Inferior parietal cortex (tissue), 1 donor: ENCODE data around the gene HOXA9.

Source experiments
- DNase-seq: peaks from one replicate; pipeline ENCODE4 v3.0.0-alpha.2; 2016; ENCODE audit errors: extremely low spot score

HOXA9 gene

GRCh38 chr7:27164367-27165088 lies 809 bp downstream of the HOXA9 start:
- DNase-seq, result no peak

- DNase-seq, result no peak
Measured at GRCh38 chr7:27164045-27164366, 1.3 kb downstream of the HOXA9 start.

GRCh38 chr7:27163288-27164044 lies 1.9 kb downstream of the HOXA9 start:
- DNase-seq, result no peak

GRCh38 chr7:27162561-27163287 lies 2.6 kb downstream of the HOXA9 start:
- no peak for DNase-seq

- DNase-seq, result no peak
Measured at GRCh38 chr7:27161721-27162560, 3.4 kb downstream of the HOXA9 start.

GRCh38 chr7:27161214-27161720 lies 4.1 kb downstream of the HOXA9 start:
- no peak for DNase-seq

- peak; percentile 80 for DNase-seq
Measured at GRCh38 chr7:27160546-27161213, 4.7 kb downstream of the HOXA9 start.

GRCh38 chr7:27160145-27160545 lies 5.2 kb downstream of the HOXA9 start:
- DNase-seq, result no peak

- no peak for DNase-seq
Measured at GRCh38 chr7:27159266-27160144, 5.8 kb downstream of the HOXA9 start.

- DNase-seq, result no peak
Measured at GRCh38 chr7:27158436-27159265, 6.7 kb downstream of the HOXA9 start.

GRCh38 chr7:27157702-27158431 lies 7.5 kb downstream of the HOXA9 start:
- no peak for DNase-seq

GRCh38 chr7:27156916-27157701 lies 8.2 kb downstream of the HOXA9 start:
- DNase-seq, result no peak

- DNase-seq, result no peak
Measured at GRCh38 chr7:27156508-27156898, 8.8 kb downstream of the HOXA9 start, which contains the start of gene HOXA7. Gene HOXA7 (minus strand): TSS chr7:27156675. CDS start chr7:27156545, 130 bp downstream.

- DNase-seq, result no peak
Measured at GRCh38 chr7:27155816-27156507, 9.4 kb downstream of the HOXA9 start.

- no peak for DNase-seq
Measured at GRCh38 chr7:27154901-27155815, 10.2 kb downstream of the HOXA9 start.

- DNase-seq, result no peak
Measured at GRCh38 chr7:27154369-27154768, 11.0 kb downstream of the HOXA9 start.
